ENCODE results near the gene MIS18BP1.

Gene MIS18BP1

DNA sequence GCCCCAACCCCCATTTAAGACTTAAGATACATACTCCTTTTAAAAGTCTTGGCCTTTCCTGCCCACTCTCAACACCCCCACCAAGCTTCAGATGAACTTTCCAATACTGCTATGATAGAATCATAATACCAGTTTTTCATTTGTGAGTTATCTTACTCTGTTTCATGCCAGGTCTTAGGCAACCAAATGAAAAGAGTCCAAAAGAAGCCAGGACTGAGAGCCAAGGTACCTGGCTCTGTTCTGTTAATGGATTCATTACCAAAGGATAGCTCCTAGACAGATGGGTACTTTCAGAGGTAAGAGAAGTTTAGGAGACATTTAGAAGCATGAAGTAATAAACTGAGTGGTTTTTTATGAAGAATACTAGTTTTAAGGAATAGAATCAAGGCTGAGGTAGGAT is 83.1 kb downstream of the MIS18BP1 start:
- Histone ChIP-seq H3K9me3 (ENCODE audit: control insufficient read depth, insufficient read depth, low read length) (no peaks in the 10 kb centered on the region), H4K20me1 (ENCODE audit: control insufficient read depth, insufficient read depth, low read depth, low read length) (no peaks in the 10 kb centered on the region), H3F3A (ENCODE audit: control insufficient read depth, insufficient read depth) (no peaks in the 10 kb centered on the region), H3K4me3 (ENCODE audit: low read length) (no peak overlapping the region), H3K9me2 (replicated peaks; ENCODE audit: control insufficient read depth, low read length) (no peaks in the 10 kb centered on the region), H3K79me2 (ENCODE audit: control insufficient read depth, low read length) (no peaks in the 10 kb centered on the region), H3K36me3 (ENCODE audit: control insufficient read depth, low read length) (peaks cover 18% of the 10 kb centered on the region), H3K4me1 (ENCODE audit: control insufficient read depth, low read length) (no peaks in the 10 kb centered on the region), H3K27me3 (ENCODE audit: control insufficient read depth, low read length) (no peaks in the 10 kb centered on the region), H3K4me2 (ENCODE audit: low read length) (no peak overlapping the region), H3K27ac (ENCODE audit: low read depth, low read length) (no peak overlapping the region)
- TF ChIP-seq, protein P1, sequence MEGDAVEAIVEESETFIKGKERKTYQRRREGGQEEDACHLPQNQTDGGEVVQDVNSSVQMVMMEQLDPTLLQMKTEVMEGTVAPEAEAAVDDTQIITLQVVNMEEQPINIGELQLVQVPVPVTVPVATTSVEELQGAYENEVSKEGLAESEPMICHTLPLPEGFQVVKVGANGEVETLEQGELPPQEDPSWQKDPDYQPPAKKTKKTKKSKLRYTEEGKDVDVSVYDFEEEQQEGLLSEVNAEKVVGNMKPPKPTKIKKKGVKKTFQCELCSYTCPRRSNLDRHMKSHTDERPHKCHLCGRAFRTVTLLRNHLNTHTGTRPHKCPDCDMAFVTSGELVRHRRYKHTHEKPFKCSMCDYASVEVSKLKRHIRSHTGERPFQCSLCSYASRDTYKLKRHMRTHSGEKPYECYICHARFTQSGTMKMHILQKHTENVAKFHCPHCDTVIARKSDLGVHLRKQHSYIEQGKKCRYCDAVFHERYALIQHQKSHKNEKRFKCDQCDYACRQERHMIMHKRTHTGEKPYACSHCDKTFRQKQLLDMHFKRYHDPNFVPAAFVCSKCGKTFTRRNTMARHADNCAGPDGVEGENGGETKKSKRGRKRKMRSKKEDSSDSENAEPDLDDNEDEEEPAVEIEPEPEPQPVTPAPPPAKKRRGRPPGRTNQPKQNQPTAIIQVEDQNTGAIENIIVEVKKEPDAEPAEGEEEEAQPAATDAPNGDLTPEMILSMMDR (IDR thresholded peaks at IDR 0.05; ENCODE audit: low read depth, low read length, poor library complexity, severe bottlenecking): no peak
- TF ChIP-seq EZH2phosphoT487 (IDR thresholded peaks at IDR 0.05; ENCODE audit: borderline replicate concordance, low read length): no peak

DNA sequence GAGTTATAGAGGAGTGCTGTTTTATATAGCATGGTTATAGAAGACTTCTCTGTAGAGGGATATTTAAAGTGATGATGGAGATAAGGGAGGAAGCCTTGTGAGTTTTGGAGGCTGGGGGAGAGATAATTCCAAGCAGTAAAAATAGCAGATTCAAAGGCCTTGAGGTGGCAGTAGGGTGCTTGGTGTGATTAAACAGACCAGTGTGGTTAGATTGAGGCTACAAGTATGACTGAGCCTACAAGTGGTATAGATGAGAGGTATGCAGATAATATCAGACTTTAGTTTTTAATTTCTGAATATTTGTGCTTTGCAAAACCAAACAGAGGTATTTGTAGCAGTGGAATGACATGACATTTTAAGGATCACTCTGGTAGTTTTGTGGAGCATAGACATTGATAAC is 96.9 kb downstream of the MIS18BP1 start:
- H3K4me1 ChIP-seq (ENCODE audit: control insufficient read depth, low read length): no peaks in the 10 kb centered on the region

More for the DNA sequence above, 96.9 kb downstream of the MIS18BP1 start:
- no peaks in the 10 kb centered on the region for H3K27me3 ChIP-seq (ENCODE audit: control insufficient read depth, low read length)
- H3K27ac ChIP-seq (ENCODE audit: low read depth, low read length): no peak overlapping the region
- H3K4me3 ChIP-seq (ENCODE audit: low read length): no peak overlapping the region
- no peaks in the 10 kb centered on the region for H4K20me1 ChIP-seq (ENCODE audit: control insufficient read depth, insufficient read depth, low read depth, low read length)
- peaks cover 14% of the 10 kb centered on the region for H3K36me3 ChIP-seq (ENCODE audit: control insufficient read depth, low read length)
- no peaks in the 10 kb centered on the region for H3F3A ChIP-seq (ENCODE audit: control insufficient read depth, insufficient read depth)
- H3K79me2 ChIP-seq (ENCODE audit: control insufficient read depth, low read length): no peaks in the 10 kb centered on the region
- H3K9me3 ChIP-seq (ENCODE audit: control insufficient read depth, insufficient read depth, low read length): no peaks in the 10 kb centered on the region
- H3K4me2 ChIP-seq (ENCODE audit: low read length): no peak overlapping the region
- H3K9me2 ChIP-seq (replicated peaks; ENCODE audit: control insufficient read depth, low read length): no peaks in the 10 kb centered on the region
- TF ChIP-seq, protein P1 (IDR thresholded peaks at IDR 0.05; ENCODE audit: low read depth, low read length, poor library complexity, severe bottlenecking): no peak
- no peak for TF ChIP-seq EZH2phosphoT487 (IDR thresholded peaks at IDR 0.05; ENCODE audit: borderline replicate concordance, low read length)

Measured in DOHH2 (cell line).